Neural cell (in vitro differentiated cells): Measurements from ENCODE around the gene TRPM2. TPM values are rescaled to one million over a fixed set of nuclear protein-coding genes. Genes with fewer than 3 reads are reported as not detected.

ENCODE experiments used
- H2AFZ ChIP-seq: fragments of 200-600, 300-800 bp; sonication (generic), shearing (Covaris generic); 2 replicates; pipeline ENCODE4 v1.6.0; 2014; ENCODE audit warnings: low read depth, mild to moderate bottlenecking, antibody characterized with exemption, low read length, moderate library complexity
- H3F3A ChIP-seq: fragments of 200-600 bp; shearing (Covaris generic); 2 replicates; pipeline ENCODE4 v1.6.1; 2016; ENCODE audit warnings: mild to moderate bottlenecking, moderate library complexity, mixed read lengths, antibody characterized with exemption, low read length; ENCODE audit not compliant: insufficient read depth, poor library complexity, severe bottlenecking
- H3K27ac ChIP-seq: fragments of 200-600, 300-800 bp; sonication (generic), shearing (Covaris generic); 2 replicates; pipeline ENCODE4 v1.5.1; 2014; ENCODE audit warnings: mild to moderate bottlenecking, low read length, moderate library complexity
- H3K27me3 ChIP-seq: fragments of 300-800, 200-600 bp; sonication (generic), shearing (Covaris generic); 2 replicates; pipeline ENCODE4 v1.6.0; 2014; ENCODE audit warnings: mild to moderate bottlenecking, low read depth, low read length, moderate library complexity; ENCODE audit not compliant: insufficient read depth
- H3K36me3 ChIP-seq: fragments of 300-800, 200-600 bp; sonication (generic), shearing (Covaris generic); 2 replicates; pipeline ENCODE4 v1.5.1; 2014; ENCODE audit warnings: mild to moderate bottlenecking, antibody characterized with exemption, low read length, moderate library complexity; ENCODE audit not compliant: insufficient read depth
- H3K4me2 ChIP-seq: fragments of 300-800, 200-600 bp; sonication (generic), shearing (Covaris generic); 2 replicates; pipeline ENCODE4 v1.6.0; 2014; ENCODE audit warnings: mild to moderate bottlenecking, low read length
- H3K4me3 ChIP-seq: fragments of 300-800, 200-600 bp; sonication (generic), shearing (Covaris generic); 2 replicates; pipeline ENCODE4 v1.5.1; 2014; ENCODE audit warnings: mild to moderate bottlenecking, low read length, moderate library complexity
- H3K79me2 ChIP-seq: fragments of 200-600 bp; shearing (Covaris generic); replicated peaks from 2 replicates; pipeline ENCODE4 v1.6.0; 2014; ENCODE audit warnings: mild to moderate bottlenecking, low read length, moderate library complexity; ENCODE audit not compliant: insufficient read depth
- H3K9ac ChIP-seq: fragments of 300-800, 200-600 bp; sonication (generic), shearing (Covaris generic); 2 replicates; pipeline ENCODE4 v1.6.1; 2016; ENCODE audit warnings: mild to moderate bottlenecking, low read length, mixed read lengths
- H3K9me2 ChIP-seq: fragments of 200-600 bp; shearing (Covaris generic); 2 replicates; pipeline ENCODE4 v1.6.1; 2016; ENCODE audit warnings: mild to moderate bottlenecking, low read length, mixed read lengths; ENCODE audit not compliant: insufficient read depth
- H3K9me3 ChIP-seq: fragments of 200-600, 300-800 bp; sonication (generic), shearing (Covaris generic); 2 replicates; pipeline ENCODE4 v1.6.1; 2016; ENCODE audit warnings: mild to moderate bottlenecking, mixed run types, low read length, moderate library complexity, mixed read lengths
- H4K20me1 ChIP-seq: fragments of 200-600 bp; shearing (Covaris generic); 2 replicates; pipeline ENCODE4 v1.6.1; 2016; ENCODE audit warnings: mild to moderate bottlenecking, mixed run types; ENCODE audit not compliant: insufficient read depth
- EP300 ChIP-seq: fragments of 450-650 bp; conservative IDR thresholded peaks from 2 replicates; pipeline ENCODE4 v1.6.1; 2014; ENCODE audit warnings: antibody characterized with exemption, mild to moderate bottlenecking, moderate library complexity; ENCODE audit not compliant: poor library complexity, severe bottlenecking
- EZH2 ChIP-seq: fragments of 200-600, 300-800 bp; shearing (Covaris generic), sonication (generic); IDR thresholded peaks from 2 replicates; pipeline ENCODE4 v1.6.1; 2014; ENCODE audit warnings: antibody characterized with exemption, low read length, borderline replicate concordance, mild to moderate bottlenecking; ENCODE audit not compliant: insufficient read depth, poor library complexity, severe bottlenecking
- MXI1 ChIP-seq: fragments of 450-650 bp; conservative IDR thresholded peaks from 2 replicates; pipeline ENCODE4 v1.6.1; 2014; ENCODE audit warnings: antibody characterized with exemption, mild to moderate bottlenecking; ENCODE audit not compliant: poor library complexity, severe bottlenecking
- POLR2AphosphoS5 ChIP-seq: IDR thresholded peaks from 2 replicates; pipeline ENCODE4 v1.6.1; 2012
- SMC3 ChIP-seq: fragments of 450-650 bp; conservative IDR thresholded peaks from 2 replicates; pipeline ENCODE4 v1.6.1; 2014; ENCODE audit warnings: antibody characterized with exemption, mild to moderate bottlenecking, moderate library complexity; ENCODE audit not compliant: poor library complexity
- TAF1 ChIP-seq: IDR thresholded peaks from 2 replicates; pipeline ENCODE4 v1.6.1; 2012; ENCODE audit warnings: low read depth
- polyA plus RNA-seq: library from polyadenylated mRNA; depleted of rRNA; stranded (reverse); fragments of >200 nt; gene quantifications from 2 replicates; pipeline ENCODE4 v1.2.3, GENCODE V29; 2014
- small RNA-seq, 3 experiments: library from RNA; depleted of rRNA; stranded (forward); fragments of <200 nt; gene quantifications; one replicate each; pipeline ENCODE3, GENCODE V24; 2012
- TF ChIP-seq, protein P1 (sequence below): IDR thresholded peaks from 2 replicates; pipeline ENCODE4 v1.6.1; 2012; ENCODE audit warnings: borderline replicate concordance
- TF ChIP-seq, protein P2 (sequence below): fragments of 450-650 bp; IDR thresholded peaks from 2 replicates; pipeline ENCODE4 v1.5.1; 2014; ENCODE audit warnings: antibody characterized with exemption, mild to moderate bottlenecking, moderate library complexity; ENCODE audit not compliant: poor library complexity, severe bottlenecking

Gene TRPM2
- polyA plus RNA-seq, 1 donor from 2014 or later = 0.14 TPM

DNA sequence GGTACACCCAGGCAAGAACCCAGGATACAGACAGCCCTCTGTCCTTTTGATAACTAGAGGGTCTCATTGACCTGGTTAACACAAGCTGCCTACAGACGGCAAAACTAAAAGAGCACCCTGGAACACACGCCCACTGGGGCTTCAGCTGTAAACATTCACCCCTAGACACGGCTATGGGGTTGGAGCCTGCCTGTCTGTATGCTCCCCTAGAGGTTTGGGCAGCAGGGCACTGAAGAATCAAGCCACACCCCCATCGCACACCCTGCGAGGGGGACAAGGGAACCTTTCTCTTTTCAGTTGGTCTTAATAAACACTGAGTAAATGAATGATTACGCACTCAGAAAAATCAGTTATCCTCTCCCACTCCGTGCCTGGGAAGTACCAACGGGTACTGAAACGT, 137.4 kb downstream of the TRPM2 start:
- no peak overlapping the region for H2AFZ ChIP-seq
- no peak overlapping the region for H3K4me2 ChIP-seq
- no peaks in the 10 kb centered on the region for H3F3A ChIP-seq
- no peaks in the 10 kb centered on the region for H4K20me1 ChIP-seq
- H3K9me3 ChIP-seq = no peaks in the 10 kb centered on the region
- TF ChIP-seq SMC3 = no peak
- no peak for TF ChIP-seq POLR2AphosphoS5
- no peak for TF ChIP-seq EP300
- TF ChIP-seq, protein P1, sequence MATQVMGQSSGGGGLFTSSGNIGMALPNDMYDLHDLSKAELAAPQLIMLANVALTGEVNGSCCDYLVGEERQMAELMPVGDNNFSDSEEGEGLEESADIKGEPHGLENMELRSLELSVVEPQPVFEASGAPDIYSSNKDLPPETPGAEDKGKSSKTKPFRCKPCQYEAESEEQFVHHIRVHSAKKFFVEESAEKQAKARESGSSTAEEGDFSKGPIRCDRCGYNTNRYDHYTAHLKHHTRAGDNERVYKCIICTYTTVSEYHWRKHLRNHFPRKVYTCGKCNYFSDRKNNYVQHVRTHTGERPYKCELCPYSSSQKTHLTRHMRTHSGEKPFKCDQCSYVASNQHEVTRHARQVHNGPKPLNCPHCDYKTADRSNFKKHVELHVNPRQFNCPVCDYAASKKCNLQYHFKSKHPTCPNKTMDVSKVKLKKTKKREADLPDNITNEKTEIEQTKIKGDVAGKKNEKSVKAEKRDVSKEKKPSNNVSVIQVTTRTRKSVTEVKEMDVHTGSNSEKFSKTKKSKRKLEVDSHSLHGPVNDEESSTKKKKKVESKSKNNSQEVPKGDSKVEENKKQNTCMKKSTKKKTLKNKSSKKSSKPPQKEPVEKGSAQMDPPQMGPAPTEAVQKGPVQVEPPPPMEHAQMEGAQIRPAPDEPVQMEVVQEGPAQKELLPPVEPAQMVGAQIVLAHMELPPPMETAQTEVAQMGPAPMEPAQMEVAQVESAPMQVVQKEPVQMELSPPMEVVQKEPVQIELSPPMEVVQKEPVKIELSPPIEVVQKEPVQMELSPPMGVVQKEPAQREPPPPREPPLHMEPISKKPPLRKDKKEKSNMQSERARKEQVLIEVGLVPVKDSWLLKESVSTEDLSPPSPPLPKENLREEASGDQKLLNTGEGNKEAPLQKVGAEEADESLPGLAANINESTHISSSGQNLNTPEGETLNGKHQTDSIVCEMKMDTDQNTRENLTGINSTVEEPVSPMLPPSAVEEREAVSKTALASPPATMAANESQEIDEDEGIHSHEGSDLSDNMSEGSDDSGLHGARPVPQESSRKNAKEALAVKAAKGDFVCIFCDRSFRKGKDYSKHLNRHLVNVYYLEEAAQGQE = no peak
- TF ChIP-seq TAF1 = no peak
- TF ChIP-seq MXI1 = no peak
- TF ChIP-seq, protein P2, sequence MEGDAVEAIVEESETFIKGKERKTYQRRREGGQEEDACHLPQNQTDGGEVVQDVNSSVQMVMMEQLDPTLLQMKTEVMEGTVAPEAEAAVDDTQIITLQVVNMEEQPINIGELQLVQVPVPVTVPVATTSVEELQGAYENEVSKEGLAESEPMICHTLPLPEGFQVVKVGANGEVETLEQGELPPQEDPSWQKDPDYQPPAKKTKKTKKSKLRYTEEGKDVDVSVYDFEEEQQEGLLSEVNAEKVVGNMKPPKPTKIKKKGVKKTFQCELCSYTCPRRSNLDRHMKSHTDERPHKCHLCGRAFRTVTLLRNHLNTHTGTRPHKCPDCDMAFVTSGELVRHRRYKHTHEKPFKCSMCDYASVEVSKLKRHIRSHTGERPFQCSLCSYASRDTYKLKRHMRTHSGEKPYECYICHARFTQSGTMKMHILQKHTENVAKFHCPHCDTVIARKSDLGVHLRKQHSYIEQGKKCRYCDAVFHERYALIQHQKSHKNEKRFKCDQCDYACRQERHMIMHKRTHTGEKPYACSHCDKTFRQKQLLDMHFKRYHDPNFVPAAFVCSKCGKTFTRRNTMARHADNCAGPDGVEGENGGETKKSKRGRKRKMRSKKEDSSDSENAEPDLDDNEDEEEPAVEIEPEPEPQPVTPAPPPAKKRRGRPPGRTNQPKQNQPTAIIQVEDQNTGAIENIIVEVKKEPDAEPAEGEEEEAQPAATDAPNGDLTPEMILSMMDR = no peak
- no peak for TF ChIP-seq EZH2
- no peak overlapping the region for H3K4me3 ChIP-seq
- H3K27ac ChIP-seq = no peak overlapping the region
- no peaks in the 10 kb centered on the region for H3K79me2 ChIP-seq
- no peaks in the 10 kb centered on the region for H3K27me3 ChIP-seq
- H3K36me3 ChIP-seq = no peaks in the 10 kb centered on the region
- no peaks in the 10 kb centered on the region for H3K9me2 ChIP-seq
- no peak overlapping the region for H3K9ac ChIP-seq

Small RNA genes within 50 kb of the gene (small RNA-seq; reads per million reads assigned to genes)
- gene RF00285 = 0 reads per million in 3 experiments

Other genes starting within 250 kb of the TRPM2 start
- gene PWP2, start 246.2 kb upstream of the TRPM2 start, polyA plus RNA-seq = 1.7 and 8.7 TPM in 2 replicates
- 4.2 and 4.5 TPM in 2 replicates for gene GATD3, start 219.9 kb upstream of the TRPM2 start, polyA plus RNA-seq
- not detected in 2 replicates for gene ICOSLG, start 112.7 kb upstream of the TRPM2 start, polyA plus RNA-seq
- gene DNMT3L, start 91.7 kb upstream of the TRPM2 start, polyA plus RNA-seq = not detected in 2 replicates
- gene AIRE, start 67.7 kb upstream of the TRPM2 start, polyA plus RNA-seq = not detected in 2 replicates
- gene PFKL, start 53.6 kb upstream of the TRPM2 start, polyA plus RNA-seq = 79.6 and 94.4 TPM in 2 replicates
- 36.0 and 36.5 TPM in 2 replicates for gene CFAP410, start 14.2 kb upstream of the TRPM2 start, polyA plus RNA-seq
- gene LRRC3, start 101.9 kb downstream of the TRPM2 start, polyA plus RNA-seq = 3.8 and 5.0 TPM in 2 replicates
- not detected in 2 replicates for gene KRTAP10-1, start 186.6 kb downstream of the TRPM2 start, polyA plus RNA-seq
- gene KRTAP10-2, start 197.9 kb downstream of the TRPM2 start, polyA plus RNA-seq = not detected in 2 replicates
- gene KRTAP10-3, start 205.2 kb downstream of the TRPM2 start, polyA plus RNA-seq = not detected in 2 replicates
- gene KRTAP10-4, start 220.1 kb downstream of the TRPM2 start, polyA plus RNA-seq = not detected in 2 replicates
- not detected in 2 replicates for gene KRTAP10-5, start 227.0 kb downstream of the TRPM2 start, polyA plus RNA-seq
- not detected in 2 replicates for gene KRTAP10-6, start 238.9 kb downstream of the TRPM2 start, polyA plus RNA-seq
- not detected in 2 replicates for gene KRTAP10-7, start 247.0 kb downstream of the TRPM2 start, polyA plus RNA-seq